ENCODE results near the gene HPS5.
"Not testable (repeated sequence)": the region's sequence is repeated elsewhere in the genome, so short reads cannot be mapped to it uniquely, and the experiment has no call there.

Gene HPS5

GRCh38 chr11:18261721-18262120 lies 60.2 kb downstream of the HPS5 start:
- H3K4me3 ChIP-seq (ENCODE audit: low read depth, low read length), result no peak overlapping the region
- DNase-seq (ENCODE audit: low read depth), result no peak
- TF ChIP-seq, protein P1, sequence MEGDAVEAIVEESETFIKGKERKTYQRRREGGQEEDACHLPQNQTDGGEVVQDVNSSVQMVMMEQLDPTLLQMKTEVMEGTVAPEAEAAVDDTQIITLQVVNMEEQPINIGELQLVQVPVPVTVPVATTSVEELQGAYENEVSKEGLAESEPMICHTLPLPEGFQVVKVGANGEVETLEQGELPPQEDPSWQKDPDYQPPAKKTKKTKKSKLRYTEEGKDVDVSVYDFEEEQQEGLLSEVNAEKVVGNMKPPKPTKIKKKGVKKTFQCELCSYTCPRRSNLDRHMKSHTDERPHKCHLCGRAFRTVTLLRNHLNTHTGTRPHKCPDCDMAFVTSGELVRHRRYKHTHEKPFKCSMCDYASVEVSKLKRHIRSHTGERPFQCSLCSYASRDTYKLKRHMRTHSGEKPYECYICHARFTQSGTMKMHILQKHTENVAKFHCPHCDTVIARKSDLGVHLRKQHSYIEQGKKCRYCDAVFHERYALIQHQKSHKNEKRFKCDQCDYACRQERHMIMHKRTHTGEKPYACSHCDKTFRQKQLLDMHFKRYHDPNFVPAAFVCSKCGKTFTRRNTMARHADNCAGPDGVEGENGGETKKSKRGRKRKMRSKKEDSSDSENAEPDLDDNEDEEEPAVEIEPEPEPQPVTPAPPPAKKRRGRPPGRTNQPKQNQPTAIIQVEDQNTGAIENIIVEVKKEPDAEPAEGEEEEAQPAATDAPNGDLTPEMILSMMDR (IDR thresholded peaks at IDR 0.05; ENCODE audit: low read depth, low read length, missing control alignments), result no peak
- in situ Hi-C loops (cut with HindIII; ENCODE audit: low sequenced_read_pairs), result no loop called here

- in situ Hi-C loops (cut with HindIII; ENCODE audit: low sequenced_read_pairs), result no loop called here
- no peak overlapping the region for H3K4me3 ChIP-seq (ENCODE audit: low read depth, low read length)
- DNase-seq (ENCODE audit: low read depth), result no peak
- TF ChIP-seq, protein P1 (IDR thresholded peaks at IDR 0.05; ENCODE audit: low read depth, low read length, missing control alignments), result no peak
Measured at GRCh38 chr11:18259259-18259658, 62.7 kb downstream of the HPS5 start.

DNA sequence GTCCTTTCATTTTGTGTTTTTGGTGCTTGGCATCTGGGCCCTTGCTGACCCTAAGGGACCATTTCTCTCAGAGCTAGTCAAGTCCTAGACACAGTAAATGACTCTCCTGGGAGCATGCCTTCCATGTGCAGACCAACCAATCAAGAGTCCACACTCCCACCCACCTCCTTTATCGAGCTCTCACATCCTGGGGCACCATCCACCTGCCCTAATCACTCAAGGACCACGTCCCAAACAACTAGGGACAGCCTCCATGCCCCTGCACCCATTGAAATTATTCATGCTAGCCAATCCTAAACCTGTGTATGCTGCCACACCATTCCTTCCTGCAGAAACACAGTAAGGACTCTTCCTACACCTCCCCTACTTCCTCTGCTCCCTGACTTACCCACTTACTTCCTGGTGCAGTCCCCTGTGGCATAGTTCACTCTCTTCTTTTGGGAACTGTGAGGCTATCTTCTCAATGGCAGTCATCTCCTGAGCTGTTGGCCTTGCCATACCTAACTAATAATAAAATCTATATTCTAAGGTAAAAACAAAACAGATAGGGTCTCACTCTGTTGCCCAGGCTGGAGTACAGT lies 67.1 kb downstream of the HPS5 start:
- H3K4me3 ChIP-seq (ENCODE audit: low read depth, low read length), result no peak overlapping the region
- in situ Hi-C loops (cut with HindIII; ENCODE audit: low sequenced_read_pairs), result no loop called here
- DNase-seq (ENCODE audit: low read depth), result no peak
- TF ChIP-seq, protein P1 (IDR thresholded peaks at IDR 0.05; ENCODE audit: low read depth, low read length, missing control alignments), result no peak

- no peak for DNase-seq (ENCODE audit: low read depth)
- in situ Hi-C loops (cut with HindIII; ENCODE audit: low sequenced_read_pairs), result no loop called here
- TF ChIP-seq, protein P1 (IDR thresholded peaks at IDR 0.05; ENCODE audit: low read depth, low read length, missing control alignments), result no peak
- H3K4me3 ChIP-seq (ENCODE audit: low read depth, low read length), result no peak overlapping the region
Measured at GRCh38 chr11:18253778-18254338, 68.1 kb downstream of the HPS5 start.

GRCh38 chr11:18253233-18253632 lies 68.7 kb downstream of the HPS5 start:
- in situ Hi-C loops (cut with HindIII; ENCODE audit: low sequenced_read_pairs), result no loop called here
- no peak overlapping the region for H3K4me3 ChIP-seq (ENCODE audit: low read depth, low read length)
- TF ChIP-seq, protein P1 (IDR thresholded peaks at IDR 0.05; ENCODE audit: low read depth, low read length, missing control alignments), result no peak
- no peak for DNase-seq (ENCODE audit: low read depth)

- no peak for DNase-seq (ENCODE audit: low read depth)
- H3K4me3 ChIP-seq (ENCODE audit: low read depth, low read length), result no peak within 1 kb of the TSS
- in situ Hi-C loops (cut with HindIII; ENCODE audit: low sequenced_read_pairs), result loop anchor here (10.0 kb wide), 1 partner anchor 264 kb away; no protein-coding TSS in a partner anchor
- TF ChIP-seq, protein P1 (IDR thresholded peaks at IDR 0.05; ENCODE audit: low read depth, low read length, missing control alignments), result no peak
Measured at GRCh38 chr11:18248561-18248960, 73.4 kb downstream of the HPS5 start, which contains the start of gene SAA2. Gene SAA2 (minus strand): TSS chr11:18248668. CDS start chr11:18248011, 657 bp downstream.

DNA sequence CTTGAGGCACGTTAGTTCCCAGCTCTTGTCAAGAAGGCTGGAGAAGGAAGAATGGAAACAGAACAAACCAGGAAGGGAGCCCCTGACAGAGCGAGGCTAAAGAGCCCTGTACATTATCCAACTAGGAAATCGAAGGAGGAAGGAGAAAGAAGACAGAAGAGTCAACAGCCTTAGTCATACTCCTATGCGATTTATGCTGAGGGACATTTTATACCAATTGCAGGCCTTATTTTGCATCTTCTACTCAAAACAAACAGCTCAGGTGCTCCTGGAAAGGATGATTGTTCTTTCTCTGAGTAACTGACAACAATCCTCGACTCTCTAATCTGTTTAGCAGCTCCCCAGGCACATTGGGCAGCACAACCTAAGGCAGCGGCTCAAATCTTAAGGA lies 74.8 kb downstream of the HPS5 start:
- not testable (repeated sequence) for DNase-seq (ENCODE audit: low read depth); H3K4me3 ChIP-seq (ENCODE audit: low read depth, low read length)
- in situ Hi-C loops (cut with HindIII; ENCODE audit: low sequenced_read_pairs), result loop anchor here (10.0 kb wide), 1 partner anchor 262 kb away; no protein-coding TSS in a partner anchor

DNA sequence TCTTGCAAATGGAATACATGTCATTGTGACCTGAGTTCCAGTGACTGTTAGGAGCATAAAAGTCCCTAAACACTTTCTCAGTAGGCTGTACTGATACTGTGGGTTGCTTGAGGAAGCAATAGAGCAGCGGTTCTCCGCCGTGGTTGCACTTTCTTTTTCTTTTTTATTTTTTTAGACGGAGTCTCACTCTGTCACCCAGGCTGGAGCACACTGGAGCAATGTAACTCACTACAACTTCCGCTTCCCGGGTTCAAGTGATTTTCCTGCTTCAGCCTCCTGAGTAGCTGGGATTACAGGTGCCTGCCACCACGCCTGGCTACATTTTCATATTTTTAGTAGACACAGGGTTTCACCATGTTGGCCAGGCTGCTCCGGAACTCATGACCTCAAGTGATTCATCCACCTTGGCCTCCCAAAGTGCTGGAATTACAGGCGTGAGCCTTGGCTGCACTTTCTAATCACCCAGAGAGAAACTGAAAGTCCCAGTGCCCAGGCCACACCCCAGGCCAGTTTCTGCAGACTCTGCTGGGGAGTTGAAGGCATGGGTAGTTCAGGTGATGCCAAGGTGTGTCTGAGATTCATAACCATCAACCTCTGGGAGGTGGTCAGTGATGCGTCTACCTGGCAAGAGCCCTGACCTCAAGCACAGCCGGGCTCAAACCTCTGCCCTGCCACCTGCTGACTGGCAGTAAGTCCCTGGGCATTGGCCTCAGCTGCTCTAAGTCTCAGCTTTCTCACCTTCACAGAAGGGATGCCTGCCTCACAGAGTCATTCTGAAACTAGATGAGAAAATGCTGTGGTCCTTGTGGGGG lies 75.4 kb downstream of the HPS5 start:
- in situ Hi-C loops (cut with HindIII; ENCODE audit: low sequenced_read_pairs), result loop anchor here (10.0 kb wide), 1 partner anchor 262 kb away; no protein-coding TSS in a partner anchor
- H3K4me3 ChIP-seq (ENCODE audit: low read depth, low read length); DNase-seq (ENCODE audit: low read depth): not testable (repeated sequence)
